ENCODE results near the gene AHCY. TPM values are rescaled to one million over a fixed set of nuclear protein-coding genes. Genes with fewer than 3 reads are reported as not detected.
"Not testable (repeated sequence)": the region's sequence is repeated elsewhere in the genome, so short reads cannot be mapped to it uniquely, and the experiment has no call there.

The AHCY gene
- total RNA-seq, 1 donor from 2014 or later, result 199 TPM

- no peak for DNase-seq (ENCODE audit: low read depth)
- TF ChIP-seq CTCF (IDR thresholded peaks at IDR 0.05; ENCODE audit: insufficient read depth, low read length, poor library complexity, severe bottlenecking), result no peak
- H3K27me3 ChIP-seq (ENCODE audit: control insufficient read depth, insufficient read depth, low read length), result peaks cover 2% of the 10 kb centered on the region
- H3K4me3 ChIP-seq (ENCODE audit: low read depth, low read length), result no peak overlapping the region
- H3K36me3 ChIP-seq (ENCODE audit: control insufficient read depth, insufficient read depth, low read length), result no peaks in the 10 kb centered on the region
Observed at GRCh38 chr20:34260208-34260942, 42.8 kb downstream of the AHCY start.

- DNase-seq (ENCODE audit: low read depth), result no peak
- TF ChIP-seq CTCF (IDR thresholded peaks at IDR 0.05; ENCODE audit: insufficient read depth, low read length, poor library complexity, severe bottlenecking), result no peak
- no peaks in the 10 kb centered on the region for H3K36me3 ChIP-seq (ENCODE audit: control insufficient read depth, insufficient read depth, low read length)
- H3K27me3 ChIP-seq (ENCODE audit: control insufficient read depth, insufficient read depth, low read length), result peaks cover 2% of the 10 kb centered on the region
- H3K4me3 ChIP-seq (ENCODE audit: low read depth, low read length), result no peak overlapping the region
Observed at GRCh38 chr20:34256629-34257124, 46.5 kb downstream of the AHCY start.

- Histone ChIP-seq H3K4me3 (ENCODE audit: low read depth, low read length) (no peak overlapping the region), H3K36me3 (ENCODE audit: control insufficient read depth, insufficient read depth, low read length) (no peaks in the 10 kb centered on the region), H3K27me3 (ENCODE audit: control insufficient read depth, insufficient read depth, low read length) (no peaks in the 10 kb centered on the region)
- TF ChIP-seq CTCF (IDR thresholded peaks at IDR 0.05; ENCODE audit: insufficient read depth, low read length, poor library complexity, severe bottlenecking), result no peak
- no peak for DNase-seq (ENCODE audit: low read depth)
Observed at GRCh38 chr20:34254979-34255378, 48.2 kb downstream of the AHCY start.

- not testable (repeated sequence) for DNase-seq (ENCODE audit: low read depth); H3K27me3 ChIP-seq (ENCODE audit: control insufficient read depth, insufficient read depth, low read length); H3K4me3 ChIP-seq (ENCODE audit: low read depth, low read length); H3K36me3 ChIP-seq (ENCODE audit: control insufficient read depth, insufficient read depth, low read length)
Observed at GRCh38 chr20:34252431-34253086, 50.6 kb downstream of the AHCY start.

GRCh38 chr20:34251619-34252018 lies 51.5 kb downstream of the AHCY start:
- no peak for TF ChIP-seq CTCF (IDR thresholded peaks at IDR 0.05; ENCODE audit: insufficient read depth, low read length, poor library complexity, severe bottlenecking)

GRCh38 chr20:34250005-34250404 lies 53.1 kb downstream of the AHCY start:
- Histone ChIP-seq H3K36me3 (ENCODE audit: control insufficient read depth, insufficient read depth, low read length) (no peaks in the 10 kb centered on the region), H3K4me3 (ENCODE audit: low read depth, low read length) (no peak overlapping the region), H3K27me3 (ENCODE audit: control insufficient read depth, insufficient read depth, low read length) (no peaks in the 10 kb centered on the region)
- DNase-seq (ENCODE audit: low read depth), result no peak
- TF ChIP-seq CTCF (IDR thresholded peaks at IDR 0.05; ENCODE audit: insufficient read depth, low read length, poor library complexity, severe bottlenecking), result no peak

More at GRCh38 chr20:34251619-34252018, 51.5 kb downstream of the AHCY start:
- H3K27me3 ChIP-seq (ENCODE audit: control insufficient read depth, insufficient read depth, low read length), result no peaks in the 10 kb centered on the region
- no peaks in the 10 kb centered on the region for H3K36me3 ChIP-seq (ENCODE audit: control insufficient read depth, insufficient read depth, low read length)
- no peak overlapping the region for H3K4me3 ChIP-seq (ENCODE audit: low read depth, low read length)
- no peak for DNase-seq (ENCODE audit: low read depth)

Measured in kidney epithelial cell (primary cell).